K562 (cell line): ENCODE measurements around the gene PDZD2. TPM values are rescaled to one million over a fixed set of nuclear protein-coding genes. Genes with fewer than 3 reads are reported as not detected.

ENCODE experiments used
- ATAC-seq: fragments of 200-7000 bp; cut with Tn5 transposase; 3 replicates; pipeline ENCODE4 v1.9.1; 2020; ENCODE audit warnings: moderate library complexity
- BruUV-seq: library from RNA; stranded (reverse); fragments of 400-500 nt; replicated peaks from 2 replicates; lab custom pipeline; 2021; lab: Mats Ljungman, UMichigan
- CTCF ChIA-PET: fragments of 300-600 bp; formaldehyde crosslinking; extraction: SDS; loops from one replicate; lab custom pipeline; 2021; ENCODE audit warnings: low intra/inter-chr PET ratio; lab: Yijun Ruan, JAX
- POLR2A ChIA-PET: fragments of 300-600, 350-650 bp; sonication (Branson Sonifier 250); formaldehyde crosslinking; extraction: SDS; loops from one replicate; lab custom pipeline; 2021; ENCODE audit warnings: antibody characterized with exemption, inconsistent platforms; lab: Yijun Ruan, JAX
- DNase-seq, 4 experiments: peaks; one replicate each; pipeline versions ENCODE4 v3.0.0 to v3.0.0-alpha.2; 2011 to 2018; ENCODE audit warnings: low spot score in 3 of 4, mixed read lengths in 3 of 4; ENCODE audit errors: extremely low read depth in 1 of 4
- FAIRE-seq: peaks from 2 replicates; lab custom pipeline; 2011; peaks lifted over from hg19 to GRCh38; lab: Jason Lieb, UNC
- H2AFZ ChIP-seq: 2 replicates; pipeline ENCODE4 v1.6.0; 2011; ENCODE audit warnings: low read depth, low read length, control low read depth, inconsistent platforms
- H3K27ac ChIP-seq: fragments of 200-600 bp; 3 replicates; pipeline ENCODE4 v1.8.0; 2011; ENCODE audit warnings: low read depth, mild to moderate bottlenecking, control low read depth, inconsistent platforms, low read length, moderate library complexity, mixed read lengths; ENCODE audit errors: extremely low read depth
- H3K27me3 ChIP-seq, 2 experiments: fragments of 300-600 bp in 1 of 2; 2 replicates in 1 of 2; 3 replicates in 1 of 2; pipeline versions ENCODE4 v1.6.0 to v1.8.0; 2011; ENCODE audit warnings: inconsistent platforms in 2 of 2, low read length in 2 of 2, mild to moderate bottlenecking in 1 of 2, mixed read lengths in 1 of 2, moderate library complexity in 1 of 2; ENCODE audit not compliant: control insufficient read depth in 2 of 2, insufficient read depth in 2 of 2
- H3K36me3 ChIP-seq: fragments of 300-600 bp; 3 replicates; pipeline ENCODE4 v1.8.0; 2011; ENCODE audit warnings: mild to moderate bottlenecking, low read length, inconsistent platforms; ENCODE audit not compliant: control insufficient read depth, insufficient read depth
- H3K4me1 ChIP-seq, 2 experiments: fragments of 200-600 bp in 1 of 2; replicated peaks in 1 of 2; 2 replicates in 1 of 2; 3 replicates in 1 of 2; pipeline versions ENCODE4 v1.5.1 to v1.8.0; 2011; ENCODE audit warnings: inconsistent platforms in 2 of 2, low read length in 2 of 2, mild to moderate bottlenecking in 1 of 2, mixed read lengths in 1 of 2, moderate library complexity in 1 of 2; ENCODE audit not compliant: control insufficient read depth in 2 of 2, insufficient read depth in 2 of 2
- H3K4me2 ChIP-seq: 2 replicates; pipeline ENCODE4 v1.6.1; 2011; ENCODE audit warnings: low read length, control low read depth, inconsistent platforms, mixed read lengths; ENCODE audit not compliant: insufficient read depth
- H3K4me3 ChIP-seq: fragments of 200-600 bp; sonication (generic), shearing (Covaris generic); 2 replicates; pipeline ENCODE4 v1.5.1; 2016; ENCODE audit warnings: control low read depth, inconsistent platforms
- H3K79me2 ChIP-seq: fragments of 200-600 bp; 3 replicates; pipeline ENCODE4 v1.8.0; 2011; ENCODE audit warnings: low read length, inconsistent platforms; ENCODE audit not compliant: control insufficient read depth, insufficient read depth
- H3K9ac ChIP-seq, 2 experiments: 2 replicates each; pipeline versions ENCODE4 v1.6.0 to v1.6.1; 2011; ENCODE audit warnings: low read depth in 2 of 2, low read length in 2 of 2, control low read depth in 1 of 2, inconsistent platforms in 1 of 2, mild to moderate bottlenecking in 1 of 2, mixed read lengths in 1 of 2; ENCODE audit not compliant: insufficient read depth in 1 of 2
- H3K9me1 ChIP-seq: one replicate; pipeline ENCODE4 v1.6.0; 2011; ENCODE audit warnings: inconsistent platforms, mild to moderate bottlenecking, low read length, moderate library complexity; ENCODE audit not compliant: control insufficient read depth, insufficient read depth
- H3K9me3 ChIP-seq: replicated peaks from 2 replicates; pipeline ENCODE4 v1.5.1; 2011; ENCODE audit warnings: low read depth, low read length, inconsistent platforms; ENCODE audit not compliant: control insufficient read depth, insufficient read depth
- H4K20me1 ChIP-seq: replicated peaks from 2 replicates; pipeline ENCODE4 v1.6.1; 2011; ENCODE audit warnings: low read length, inconsistent platforms, mixed read lengths; ENCODE audit not compliant: control insufficient read depth, insufficient read depth
- EGR1 ChIP-seq: fragments of 450-650 bp; conservative IDR thresholded peaks from 2 replicates; pipeline ENCODE4 v1.6.1; 2017; ENCODE audit warnings: mild to moderate bottlenecking
- TEAD2 ChIP-seq: fragments of 450-650 bp; IDR thresholded peaks from 2 replicates; pipeline ENCODE4 v1.6.1; 2016; ENCODE audit warnings: missing genetic modification characterization, control low read depth, missing compliant biosample characterization
- WGBS: fragments of 100-300 bp; shearing (Covaris generic); methylation state at CpG from one replicate; pipeline ENCODE4 v1.1.6; 2016; ENCODE audit warnings: low coverage, mixed read lengths; ENCODE audit not compliant: insufficient coverage; ENCODE audit errors: missing lambda C conversion rate; 5-methylcytosine and 5-hydroxymethylcytosine counted together
- in situ Hi-C: fragments of 300-500 bp; cut with MboI; formaldehyde crosslinking; loops from 4 replicates; pipeline ENCODE4 v1.15.0; 2018; ENCODE audit warnings: inconsistent platforms, mixed read lengths
- intact Hi-C: fragments of 100-400 bp; cut with micrococcal nuclease; formaldehyde crosslinking; loops from 2 replicates; pipeline ENCODE4 v1.14.2; 2022
- polyA plus RNA-seq, 8 experiments: library from polyadenylated mRNA; depleted of rRNA in 4 of 8; stranded (reverse) in 5 of 8; unstranded in 3 of 8; fragments of >200 nt; fragmentation: Nextera tagmentation in 2 of 8; fragmentation: Illumina TruSeq in 1 of 8; extraction: Ambion mirVana in 2 of 8; extraction: Trizol in 1 of 8; gene quantifications; 2 replicates each; pipeline versions ENCODE4 v1.2.1 to v1.2.3, GENCODE V29; 2011 to 2014; ENCODE audit warnings: inconsistent platforms in 1 of 8, missing spikeins in 1 of 8
- total RNA-seq, 7 experiments: library from RNA; depleted of rRNA in 6 of 7; stranded (reverse); fragments of >200 nt in 6 of 7; fragmentation: Illumina TruSeq in 2 of 7; extraction: Trizol in 2 of 7; gene quantifications; 2 replicates each; pipeline versions ENCODE4 v1.2.1 to v1.2.3, GENCODE V29; 2011 to 2021; ENCODE audit warnings: low replicate concordance in 1 of 7
- TF ChIP-seq, protein P1 (sequence below), 2 experiments: fragments of 450-650 bp; formaldehyde crosslinking in 1 of 2; IDR thresholded peaks; 2 replicates each; pipeline versions ENCODE4 v1.4.0 to v1.6.1; 2014 to 2020; ENCODE audit warnings: mild to moderate bottlenecking in 2 of 2, borderline replicate concordance in 1 of 2, low read depth in 1 of 2
- TF ChIP-seq, protein P2 (sequence below): fragments of 450-650 bp; formaldehyde crosslinking; IDR thresholded peaks from 2 replicates; pipeline ENCODE4 v1.4.0; 2020; ENCODE audit warnings: mild to moderate bottlenecking, moderate library complexity

The PDZD2 gene
- total and polyA plus RNA-seq, 9 of the 15 experiments (the other 6 are each of a cell fraction or from before 2014, with no cell fraction given) = 0.02 to 0.08 (median 0.04) TPM; not detected in 6

DNA sequence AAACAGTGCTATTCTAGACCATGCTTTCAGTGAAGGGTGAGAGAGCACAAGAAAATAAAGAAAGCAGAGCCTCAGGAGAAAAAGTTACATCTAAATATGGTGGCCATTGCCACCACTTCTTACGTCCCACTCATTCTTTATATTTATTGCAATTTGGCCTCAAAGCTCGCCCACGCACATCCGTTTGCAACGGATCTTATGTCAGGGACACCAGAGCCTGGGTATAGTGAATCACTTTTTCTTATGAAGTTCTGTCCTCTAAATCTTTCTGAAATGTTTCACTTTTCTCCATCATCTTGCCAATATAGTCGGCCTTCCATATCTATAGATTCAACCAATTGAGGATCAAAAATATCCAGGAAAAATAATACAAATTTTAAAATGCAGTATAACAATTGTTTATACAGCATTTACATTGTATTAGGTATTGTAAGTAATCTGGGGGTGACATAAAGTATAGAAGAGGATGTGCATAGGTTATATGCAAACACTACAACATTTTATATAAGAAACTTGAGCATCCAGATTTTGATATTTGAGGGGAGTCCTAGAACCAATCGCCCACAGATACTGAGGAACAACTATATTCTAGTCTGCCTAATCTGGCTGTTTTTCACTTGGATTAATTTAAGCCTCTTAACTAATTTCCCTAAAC, 500.0 kb downstream of the PDZD2 start:
- Histone ChIP-seq H3K9ac (no peak overlapping the region), H3K4me2 (no peak overlapping the region), H3K27ac (no peak overlapping the region), H3K36me3 (peaks cover 43% of the 10 kb centered on the region), H3K9me3 (no peaks in the 10 kb centered on the region), H3K4me3 (no peak overlapping the region), H3K4me1 (no peaks in the 10 kb centered on the region), H3K9me1 (no peaks in the 10 kb centered on the region), H2AFZ (no peak overlapping the region), H3K79me2 (peaks cover 41% of the 10 kb centered on the region), H3K27me3 (no peaks in the 10 kb centered on the region), H4K20me1 (0 out of 2 replicates have a peak, but pooled peaks cover under 1% of the 10 kb centered on the region)
- POLR2A ChIA-PET = no interaction called here
- in situ Hi-C loops = no loop called here
- 88% methylated on average over 7 of the region's 7 CpGs for WGBS
- no peak for ATAC-seq
- intact Hi-C loops = no loop called here
- TF ChIP-seq TEAD2 (tag) (no peak), EGR1 (peak; percentile 27; the same call in 1 of the 2 replicates)
- TF ChIP-seq, protein P1, sequence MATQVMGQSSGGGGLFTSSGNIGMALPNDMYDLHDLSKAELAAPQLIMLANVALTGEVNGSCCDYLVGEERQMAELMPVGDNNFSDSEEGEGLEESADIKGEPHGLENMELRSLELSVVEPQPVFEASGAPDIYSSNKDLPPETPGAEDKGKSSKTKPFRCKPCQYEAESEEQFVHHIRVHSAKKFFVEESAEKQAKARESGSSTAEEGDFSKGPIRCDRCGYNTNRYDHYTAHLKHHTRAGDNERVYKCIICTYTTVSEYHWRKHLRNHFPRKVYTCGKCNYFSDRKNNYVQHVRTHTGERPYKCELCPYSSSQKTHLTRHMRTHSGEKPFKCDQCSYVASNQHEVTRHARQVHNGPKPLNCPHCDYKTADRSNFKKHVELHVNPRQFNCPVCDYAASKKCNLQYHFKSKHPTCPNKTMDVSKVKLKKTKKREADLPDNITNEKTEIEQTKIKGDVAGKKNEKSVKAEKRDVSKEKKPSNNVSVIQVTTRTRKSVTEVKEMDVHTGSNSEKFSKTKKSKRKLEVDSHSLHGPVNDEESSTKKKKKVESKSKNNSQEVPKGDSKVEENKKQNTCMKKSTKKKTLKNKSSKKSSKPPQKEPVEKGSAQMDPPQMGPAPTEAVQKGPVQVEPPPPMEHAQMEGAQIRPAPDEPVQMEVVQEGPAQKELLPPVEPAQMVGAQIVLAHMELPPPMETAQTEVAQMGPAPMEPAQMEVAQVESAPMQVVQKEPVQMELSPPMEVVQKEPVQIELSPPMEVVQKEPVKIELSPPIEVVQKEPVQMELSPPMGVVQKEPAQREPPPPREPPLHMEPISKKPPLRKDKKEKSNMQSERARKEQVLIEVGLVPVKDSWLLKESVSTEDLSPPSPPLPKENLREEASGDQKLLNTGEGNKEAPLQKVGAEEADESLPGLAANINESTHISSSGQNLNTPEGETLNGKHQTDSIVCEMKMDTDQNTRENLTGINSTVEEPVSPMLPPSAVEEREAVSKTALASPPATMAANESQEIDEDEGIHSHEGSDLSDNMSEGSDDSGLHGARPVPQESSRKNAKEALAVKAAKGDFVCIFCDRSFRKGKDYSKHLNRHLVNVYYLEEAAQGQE (IDR thresholded peaks at IDR 0.05; ENCODE audit: borderline replicate concordance) = no peak
- TF ChIP-seq, protein P1 (CRISPR knock-in tag; IDR thresholded peaks at IDR 0.05; ENCODE audit: low read depth) = no peak
- TF ChIP-seq, protein P2, sequence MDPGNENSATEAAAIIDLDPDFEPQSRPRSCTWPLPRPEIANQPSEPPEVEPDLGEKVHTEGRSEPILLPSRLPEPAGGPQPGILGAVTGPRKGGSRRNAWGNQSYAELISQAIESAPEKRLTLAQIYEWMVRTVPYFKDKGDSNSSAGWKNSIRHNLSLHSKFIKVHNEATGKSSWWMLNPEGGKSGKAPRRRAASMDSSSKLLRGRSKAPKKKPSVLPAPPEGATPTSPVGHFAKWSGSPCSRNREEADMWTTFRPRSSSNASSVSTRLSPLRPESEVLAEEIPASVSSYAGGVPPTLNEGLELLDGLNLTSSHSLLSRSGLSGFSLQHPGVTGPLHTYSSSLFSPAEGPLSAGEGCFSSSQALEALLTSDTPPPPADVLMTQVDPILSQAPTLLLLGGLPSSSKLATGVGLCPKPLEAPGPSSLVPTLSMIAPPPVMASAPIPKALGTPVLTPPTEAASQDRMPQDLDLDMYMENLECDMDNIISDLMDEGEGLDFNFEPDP (CRISPR knock-in tag) = no peak
- no peak for DNase-seq
- no TSS peak for BruUV-seq
- CTCF ChIA-PET = no interaction called here
- no peak for FAIRE-seq
